HG03025 (cell line): ENCODE results near the gene EDDM13.
"Not testable (repeated sequence)": the region's sequence is repeated elsewhere in the genome, so short reads cannot be mapped to it uniquely, and the experiment has no call there.

Source experiments
- ATAC-seq: cut with Tn5 transposase; IDR thresholded peaks from one replicate; pipeline ENCODE4 v1.9.1; 2021; ENCODE audit warnings: mild to moderate bottlenecking, moderate library complexity; ENCODE audit not compliant: unreplicated experiment, low FRiP score

EDDM13 gene

DNA sequence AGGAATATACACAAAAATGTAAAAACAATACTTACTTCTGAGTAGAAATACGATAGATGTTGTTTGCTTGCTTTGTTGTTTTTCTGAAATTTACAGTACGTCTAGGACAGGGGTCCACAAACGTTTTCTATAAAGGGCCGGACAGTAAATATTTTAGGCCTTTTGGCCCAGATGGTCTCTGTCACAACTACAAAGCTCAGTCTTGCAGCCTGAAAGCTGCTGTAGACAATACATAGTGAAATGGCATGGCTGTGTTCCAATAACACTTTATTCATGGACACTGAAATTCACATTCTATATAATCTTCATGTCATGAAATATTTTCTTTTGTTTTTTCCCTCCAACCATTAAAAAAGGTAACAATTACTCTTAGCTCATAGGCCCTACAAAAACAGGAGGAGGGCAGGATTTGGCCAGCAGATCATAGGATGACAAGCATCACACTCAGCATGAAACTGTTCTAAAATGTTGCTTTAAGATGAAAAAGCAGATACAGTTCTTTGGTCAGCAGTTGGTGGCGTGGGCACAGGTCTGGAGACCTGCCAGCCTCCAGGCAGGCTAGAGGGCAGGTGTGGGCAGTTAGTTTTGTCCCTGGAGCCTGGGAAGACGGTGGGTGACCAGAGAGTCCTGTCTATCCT lies at the start of gene EDDM13:
EDDM13 (plus strand) TSS at position 588 of the 638 bp plus-strand sequence. CDS start 87 bp downstream, outside the sequence.
- no peak for ATAC-seq

DNA sequence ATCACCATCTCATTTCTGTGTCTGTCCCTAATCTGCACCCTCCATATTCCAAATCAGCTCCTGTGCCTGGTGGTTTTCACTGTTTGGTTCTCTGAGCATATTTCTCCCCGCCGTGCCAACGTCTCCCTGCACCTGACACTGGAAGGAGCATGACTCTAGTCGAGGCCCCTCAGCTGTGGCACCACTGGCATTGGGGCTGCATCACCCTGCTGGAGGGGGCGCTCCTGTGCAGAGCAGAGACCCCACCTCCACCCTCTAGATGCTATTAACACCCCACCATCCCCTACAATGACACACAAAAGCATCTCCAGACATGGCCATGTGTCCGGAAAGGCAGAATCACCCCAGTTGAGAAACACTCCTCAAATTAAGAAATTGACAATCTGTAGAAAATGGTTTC lies 49.6 kb upstream of the EDDM13 start:
- ATAC-seq = no peak

DNA sequence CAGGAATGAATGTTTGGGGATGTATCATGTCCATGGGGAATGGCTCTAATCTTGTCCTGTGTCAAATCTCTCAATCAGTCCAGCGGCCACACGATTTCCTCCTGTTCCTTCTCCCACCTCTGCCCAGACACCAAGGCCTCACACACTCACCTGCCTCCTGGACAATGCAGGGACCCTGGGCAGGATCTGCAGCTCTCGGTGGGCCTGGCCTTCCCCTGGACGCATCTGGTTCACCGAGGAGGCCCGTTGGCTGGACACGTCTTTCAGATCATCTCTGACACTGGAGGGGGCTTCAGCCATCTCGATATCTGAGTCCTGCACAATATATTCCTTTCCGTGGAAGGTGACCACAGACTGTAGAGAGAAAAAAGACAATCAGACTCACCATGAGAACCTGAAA lies 49.1 kb upstream of the EDDM13 start:
- ATAC-seq = no peak

- ATAC-seq = no peak
Measured at GRCh38 chr19:56245121-56245740, 27.3 kb upstream of the EDDM13 start.

GRCh38 chr19:56245764-56246163 lies 26.8 kb upstream of the EDDM13 start:
- ATAC-seq = not testable (repeated sequence)

GRCh38 chr19:56248736-56249338 lies 23.7 kb upstream of the EDDM13 start:
- not testable (repeated sequence) for ATAC-seq

DNA sequence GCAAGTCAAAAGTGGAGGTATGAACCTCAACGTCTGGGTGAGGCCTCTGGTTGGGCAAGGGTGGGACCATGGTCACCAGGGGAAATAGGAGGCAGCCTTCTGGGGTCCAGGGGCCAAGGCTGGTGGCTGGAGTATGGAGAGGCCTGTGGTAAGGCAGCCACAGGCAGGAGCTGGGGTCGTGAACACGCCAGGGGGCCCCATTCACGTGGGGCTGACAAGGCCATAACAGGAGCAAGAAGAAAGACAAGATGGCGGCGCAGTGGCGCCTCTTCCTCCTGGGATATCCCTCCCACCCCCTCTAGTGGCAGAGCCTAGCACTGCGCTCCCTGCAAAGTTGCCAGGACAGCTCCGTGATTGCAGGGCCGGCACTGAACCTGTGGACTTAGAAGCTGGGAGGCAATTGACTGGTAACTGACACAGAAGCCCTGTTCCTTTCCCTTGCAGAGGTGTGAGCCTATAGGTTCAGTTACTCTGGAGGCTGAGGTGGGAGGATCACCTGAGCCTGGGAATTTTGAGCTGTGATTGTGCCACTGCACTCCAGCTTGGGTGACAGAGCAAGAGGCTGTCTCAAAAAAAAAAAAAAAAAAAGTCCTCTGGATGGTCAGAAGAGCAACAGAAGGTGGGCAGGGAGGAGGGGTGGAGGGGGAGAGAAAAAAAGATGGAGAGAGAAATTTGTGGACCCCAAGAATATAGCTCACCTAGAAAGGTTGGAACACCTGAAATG lies 19.7 kb upstream of the EDDM13 start:
- no peak for ATAC-seq

- ATAC-seq = no peak
Measured at GRCh38 chr19:56253737-56254136, 18.8 kb upstream of the EDDM13 start.

GRCh38 chr19:56258272-56258671 lies 14.3 kb upstream of the EDDM13 start:
- no peak for ATAC-seq

DNA sequence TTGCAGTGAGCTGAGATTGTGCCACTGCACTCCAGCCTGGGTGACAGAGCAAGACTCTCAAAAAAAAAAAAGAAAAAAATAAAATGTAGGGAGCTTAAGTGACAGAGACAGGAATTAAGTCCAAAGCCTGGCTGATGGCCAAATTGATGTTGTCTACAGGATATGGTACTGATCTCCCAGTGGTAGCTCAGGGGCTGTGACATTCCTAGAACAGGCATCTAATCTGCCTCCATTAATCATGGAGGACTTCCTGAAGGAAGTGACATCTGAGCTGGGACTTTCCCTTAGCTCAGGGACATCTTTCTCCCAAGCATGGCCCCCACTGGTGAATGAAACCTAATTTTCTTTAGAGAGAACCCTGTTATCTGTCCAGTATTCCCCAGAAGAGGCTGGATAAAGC lies 11.4 kb upstream of the EDDM13 start:
- ATAC-seq = no peak

DNA sequence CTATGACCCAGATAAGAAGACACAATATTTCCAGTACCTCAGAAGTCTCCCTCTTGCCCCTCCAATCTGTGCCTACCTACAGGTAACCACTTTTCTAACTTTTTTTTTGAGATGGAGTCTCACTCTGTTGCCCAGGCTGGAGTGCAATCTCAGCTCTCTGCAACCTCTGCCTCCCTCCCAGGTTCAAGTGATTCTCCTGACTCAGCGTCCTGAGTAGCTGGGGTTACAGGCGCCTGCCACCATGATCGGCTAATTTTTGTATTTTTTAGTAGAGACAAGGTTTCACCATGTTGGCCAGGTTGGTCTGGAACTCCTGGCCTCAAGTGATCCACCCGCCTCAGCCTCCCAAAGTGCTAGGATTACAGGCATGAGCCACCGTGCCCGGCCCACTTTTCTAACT lies 10.6 kb upstream of the EDDM13 start:
- not testable (repeated sequence) for ATAC-seq

DNA sequence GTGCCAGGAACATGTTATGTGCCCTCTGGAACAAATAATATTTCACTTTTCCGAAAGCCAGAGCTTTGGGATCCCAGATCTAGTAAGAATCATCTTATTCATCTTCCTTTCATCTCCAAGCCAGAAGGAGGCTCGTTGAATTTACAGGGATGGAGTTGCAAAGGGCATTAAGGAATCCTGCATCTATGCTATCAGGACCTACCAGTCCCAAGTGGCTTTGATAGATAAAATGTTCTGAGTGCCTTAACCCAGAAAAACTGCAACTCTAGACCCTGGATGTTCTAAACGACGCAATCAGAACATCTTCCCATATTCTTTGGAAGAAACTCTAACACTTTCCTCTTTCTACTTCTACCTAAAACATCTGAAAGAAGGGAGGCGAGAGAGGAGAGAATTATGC lies 9.2 kb upstream of the EDDM13 start:
- ATAC-seq = no peak

- no peak for ATAC-seq
Measured at GRCh38 chr19:56266051-56266450, 6.5 kb upstream of the EDDM13 start.

DNA sequence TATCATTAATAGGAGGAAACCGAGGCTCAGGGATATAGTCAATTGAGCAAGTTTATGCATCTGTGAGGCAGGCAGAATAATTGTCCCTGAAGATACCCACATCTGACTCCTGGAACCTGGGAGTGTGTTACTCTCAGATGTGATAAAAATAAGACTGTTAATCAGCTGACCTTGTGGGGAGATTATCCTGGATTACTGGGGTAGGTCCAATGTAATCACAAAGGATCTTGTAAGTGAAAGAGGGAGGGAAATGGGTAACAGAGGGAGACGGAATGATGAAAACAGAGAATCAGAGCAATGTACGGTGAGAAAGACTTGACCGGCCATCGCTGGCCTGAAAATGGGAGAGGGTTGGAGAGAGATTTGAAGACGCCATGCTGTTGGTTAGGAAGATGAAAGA lies 3.2 kb upstream of the EDDM13 start:
- ATAC-seq = no peak

GRCh38 chr19:56270676-56271075 lies 1.9 kb upstream of the EDDM13 start:
- no peak for ATAC-seq

- ATAC-seq = no peak
Measured at GRCh38 chr19:56271151-56271550, 1.4 kb upstream of the EDDM13 start.

- ATAC-seq = no peak
Measured at GRCh38 chr19:56273563-56274117, 1.1 kb downstream of the EDDM13 start.

- ATAC-seq = no peak
Measured at GRCh38 chr19:56282809-56283208, 10.3 kb downstream of the EDDM13 start.

GRCh38 chr19:56284746-56285145 lies 12.2 kb downstream of the EDDM13 start:
- no peak for ATAC-seq

GRCh38 chr19:56290104-56290503 lies 17.6 kb downstream of the EDDM13 start:
- no peak for ATAC-seq

DNA sequence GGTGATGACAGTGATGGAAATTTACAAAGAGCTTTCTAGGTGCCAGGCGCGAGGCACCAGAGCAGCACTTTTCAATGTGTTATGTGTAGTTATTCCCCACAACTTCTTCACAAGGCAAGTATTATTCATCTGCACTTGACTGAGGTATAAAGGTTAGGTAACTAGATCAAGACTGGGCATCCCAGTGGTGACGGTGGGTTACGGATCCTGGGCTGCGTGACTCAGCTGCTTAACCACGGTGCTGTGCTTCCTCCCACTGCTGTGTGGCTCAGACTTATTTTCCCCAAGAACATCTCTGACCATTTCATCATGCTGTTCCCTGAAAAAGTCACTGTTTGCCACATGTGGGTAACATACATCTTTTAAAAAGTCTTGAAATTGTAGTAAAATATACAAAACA lies 19.3 kb downstream of the EDDM13 start:
- no peak for ATAC-seq
